ENCODE results near the gene EPHB2. TPM values are rescaled to one million over a fixed set of nuclear protein-coding genes. Genes with fewer than 3 reads are reported as not detected.

The EPHB2 gene
- total RNA-seq, 2 experiments from 2014 or later: 0.08 TPM; not detected in 1

DNA sequence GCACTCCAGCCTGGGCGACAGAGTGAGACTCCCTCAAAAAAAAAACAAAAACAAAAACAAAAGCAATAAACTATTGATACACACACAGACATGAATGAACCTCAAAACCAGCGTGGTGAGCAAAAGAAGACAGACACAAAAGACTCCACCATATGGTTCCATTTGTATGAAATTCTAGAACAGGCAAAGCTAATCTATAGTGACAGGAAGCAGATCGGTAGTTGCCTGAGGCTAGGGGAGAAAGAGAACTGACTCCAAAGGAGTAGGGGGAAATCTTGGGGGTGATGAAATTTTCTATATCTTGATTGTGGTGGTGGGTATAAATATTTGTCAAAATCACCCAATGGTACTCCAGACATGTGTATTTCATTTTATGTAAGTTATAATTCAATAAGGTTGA lies 241.2 kb downstream of the EPHB2 start:
- POLR2A ChIA-PET: no interaction called here
- Histone ChIP-seq H3K9me3 (ENCODE audit: control insufficient read depth in 1 of 2, insufficient read depth in 1 of 2, low read length in 2 of 2) (peaks cover 0 to 5% of the 10 kb centered on the region in 2 experiments), H3K4me1 (ENCODE audit: insufficient read depth, low read length) (no peaks in the 10 kb centered on the region), H3K27ac (ENCODE audit: low read depth in 1 of 2, low read length in 2 of 2) (no peak overlapping the region), H3K27me3 (ENCODE audit: control insufficient read depth in 1 of 2, insufficient read depth in 2 of 2, low read length in 2 of 2) (peaks cover 16 to 26% of the 10 kb centered on the region in 2 experiments), H3K4me3 (ENCODE audit: low read length) (no peak overlapping the region), H3K36me3 (ENCODE audit: insufficient read depth, low read length) (no peaks in the 10 kb centered on the region)
- ATAC-seq (ENCODE audit: poor library complexity) (no peak), DNase-seq (no peak)
- H3K4me3 Mint-ChIP-seq: no peak overlapping the region
- H3K9me3 Mint-ChIP-seq: no peaks in the 10 kb centered on the region
- H3K27me3 Mint-ChIP-seq: peaks cover 57% of the 10 kb centered on the region
- no peak for TF ChIP-seq CTCF (IDR thresholded peaks at IDR 0.05)
- no peak overlapping the region for H3K27ac Mint-ChIP-seq
- CTCF ChIA-PET: no interaction called here
- no peaks in the 10 kb centered on the region for H3K4me1 Mint-ChIP-seq (ENCODE audit: low read depth)
- intact Hi-C loops (cut with DNase I, micrococcal nuclease): no loop called here
- no peaks in the 10 kb centered on the region for H3K36me3 Mint-ChIP-seq (ENCODE audit: low read depth)

GRCh38 chr1:22952694-22953056 lies 242.0 kb downstream of the EPHB2 start:
- no peak for DNase-seq

GRCh38 chr1:22953057-22953739 lies 242.6 kb downstream of the EPHB2 start:
- ATAC-seq (ENCODE audit: poor library complexity): no peak
- H3K27ac Mint-ChIP-seq: no peak overlapping the region
- CTCF ChIA-PET: no interaction called here
- no peak for TF ChIP-seq CTCF (IDR thresholded peaks at IDR 0.05)
- H3K9me3 ChIP-seq (ENCODE audit: control insufficient read depth in 1 of 2, insufficient read depth in 1 of 2, low read length in 2 of 2): peaks cover 0 to 5% of the 10 kb centered on the region in 2 experiments
- no peaks in the 10 kb centered on the region for H3K4me1 Mint-ChIP-seq (ENCODE audit: low read depth)
- H3K27me3 Mint-ChIP-seq: peaks cover 54% of the 10 kb centered on the region
- peaks cover 16 to 26% of the 10 kb centered on the region in 2 experiments for H3K27me3 ChIP-seq (ENCODE audit: control insufficient read depth in 1 of 2, insufficient read depth in 2 of 2, low read length in 2 of 2)
- no peak overlapping the region for H3K4me3 ChIP-seq (ENCODE audit: low read length)
- no peaks in the 10 kb centered on the region for H3K36me3 Mint-ChIP-seq (ENCODE audit: low read depth)
- no peaks in the 10 kb centered on the region for H3K4me1 ChIP-seq (ENCODE audit: insufficient read depth, low read length)
- no peaks in the 10 kb centered on the region for H3K9me3 Mint-ChIP-seq
- H3K4me3 Mint-ChIP-seq: no peak overlapping the region
- no peak overlapping the region for H3K27ac ChIP-seq (ENCODE audit: low read depth in 1 of 2, low read length in 2 of 2)
- intact Hi-C loops (cut with DNase I, micrococcal nuclease): no loop called here
- no peak for DNase-seq
- H3K36me3 ChIP-seq (ENCODE audit: insufficient read depth, low read length): no peaks in the 10 kb centered on the region
- POLR2A ChIA-PET: no interaction called here

More at GRCh38 chr1:22952694-22953056, 242.0 kb downstream of the EPHB2 start:
- no peak overlapping the region for H3K4me3 Mint-ChIP-seq
- Histone ChIP-seq H3K36me3 (ENCODE audit: insufficient read depth, low read length) (no peaks in the 10 kb centered on the region), H3K4me1 (ENCODE audit: insufficient read depth, low read length) (no peaks in the 10 kb centered on the region), H3K9me3 (ENCODE audit: control insufficient read depth in 1 of 2, insufficient read depth in 1 of 2, low read length in 2 of 2) (peaks cover 0 to 5% of the 10 kb centered on the region in 2 experiments), H3K27me3 (ENCODE audit: control insufficient read depth in 1 of 2, insufficient read depth in 2 of 2, low read length in 2 of 2) (peaks cover 16 to 26% of the 10 kb centered on the region in 2 experiments), H3K4me3 (ENCODE audit: low read length) (no peak overlapping the region), H3K27ac (ENCODE audit: low read depth in 1 of 2, low read length in 2 of 2) (no peak overlapping the region)
- H3K9me3 Mint-ChIP-seq: no peaks in the 10 kb centered on the region
- ChIA-PET CTCF (no interaction called here), POLR2A (no interaction called here)
- H3K27me3 Mint-ChIP-seq: peaks cover 59% of the 10 kb centered on the region
- H3K36me3 Mint-ChIP-seq (ENCODE audit: low read depth): no peaks in the 10 kb centered on the region
- ATAC-seq (ENCODE audit: poor library complexity): no peak
- no peak overlapping the region for H3K27ac Mint-ChIP-seq
- no peaks in the 10 kb centered on the region for H3K4me1 Mint-ChIP-seq (ENCODE audit: low read depth)
- no peak for TF ChIP-seq CTCF (IDR thresholded peaks at IDR 0.05)
- intact Hi-C loops (cut with DNase I, micrococcal nuclease): no loop called here
